Glutamatergic neuron (in vitro differentiated cells): ENCODE measurements around the gene TCTN2. TPM values are rescaled to one million over a fixed set of nuclear protein-coding genes. Genes with fewer than 3 reads are reported as not detected.

ENCODE experiments used
- DNase-seq: peaks from one replicate; pipeline ENCODE4 v3.0.0; 2022
- H3K27ac Mint-ChIP-seq: one replicate; pipeline ENCODE4 v1.8.0; 2020; ENCODE audit warnings: mild to moderate bottlenecking, mixed read lengths, inconsistent platforms; ENCODE audit not compliant: unreplicated experiment
- H3K27me3 Mint-ChIP-seq: one replicate; pipeline ENCODE4 v1.8.0; 2020; ENCODE audit warnings: mild to moderate bottlenecking, moderate library complexity, mixed read lengths, inconsistent platforms; ENCODE audit not compliant: unreplicated experiment
- H3K36me3 Mint-ChIP-seq: one replicate; pipeline ENCODE4 v1.8.0; 2020; ENCODE audit warnings: mild to moderate bottlenecking, mixed read lengths, inconsistent platforms; ENCODE audit not compliant: unreplicated experiment
- H3K4me1 Mint-ChIP-seq: one replicate; pipeline ENCODE4 v1.8.0; 2020; ENCODE audit warnings: mild to moderate bottlenecking, low read depth, mixed read lengths, inconsistent platforms; ENCODE audit not compliant: unreplicated experiment
- H3K4me3 Mint-ChIP-seq: one replicate; pipeline ENCODE4 v1.8.0; 2020; ENCODE audit warnings: mild to moderate bottlenecking, mixed read lengths, inconsistent platforms; ENCODE audit not compliant: unreplicated experiment
- H3K9me3 Mint-ChIP-seq: one replicate; pipeline ENCODE4 v1.8.0; 2020; ENCODE audit warnings: mild to moderate bottlenecking, moderate library complexity, mixed read lengths, inconsistent platforms; ENCODE audit not compliant: unreplicated experiment
- CTCF ChIP-seq: fragments of 200-600 bp; sonication (generic); IDR thresholded peaks from one replicate; pipeline ENCODE4 v1.5.0; 2021; ENCODE audit not compliant: partially characterized antibody, unreplicated experiment
- total RNA-seq: library from RNA; stranded (reverse); fragmentation: NEBNext Ultra II Directional; extraction: Animal tissue kit (Norgen Biotek cat#: 25700); gene quantifications from one replicate; pipeline ENCODE4 v1.2.1, GENCODE V29; 2021; ENCODE audit not compliant: unreplicated experiment

Gene TCTN2
- total RNA-seq, 1 donor from 2014 or later, result 5.7 TPM

DNA sequence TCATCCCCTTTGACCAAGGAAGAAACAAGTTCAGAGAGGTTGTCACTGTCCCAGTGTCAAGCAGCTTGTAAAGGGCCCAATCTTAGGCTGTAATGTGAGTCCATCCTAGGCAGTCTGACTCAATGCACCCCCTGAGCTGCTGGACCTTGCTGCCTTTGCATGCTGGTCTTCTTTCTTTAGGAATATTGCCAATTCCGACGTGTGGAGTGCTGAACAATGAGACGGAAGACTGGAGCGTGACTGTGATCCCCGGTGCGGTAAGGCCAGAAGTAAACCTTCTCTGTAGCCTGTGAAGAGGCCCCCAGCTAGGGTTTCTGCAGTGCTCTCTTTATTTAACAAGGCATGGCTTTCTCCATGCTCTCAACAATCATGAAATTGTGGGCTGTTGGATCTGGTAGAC, 963 bp downstream of the TCTN2 start:
- Mint-ChIP-seq H3K4me1 (no peaks in the 10 kb centered on the region), H3K27ac (no peak overlapping the region), H3K36me3 (no peaks in the 10 kb centered on the region), H3K9me3 (no peaks in the 10 kb centered on the region), H3K27me3 (peaks cover 1% of the 10 kb centered on the region), H3K4me3 (peak overlapping the region; percentile 89)
- no peak for DNase-seq
- no peak for TF ChIP-seq CTCF

DNA sequence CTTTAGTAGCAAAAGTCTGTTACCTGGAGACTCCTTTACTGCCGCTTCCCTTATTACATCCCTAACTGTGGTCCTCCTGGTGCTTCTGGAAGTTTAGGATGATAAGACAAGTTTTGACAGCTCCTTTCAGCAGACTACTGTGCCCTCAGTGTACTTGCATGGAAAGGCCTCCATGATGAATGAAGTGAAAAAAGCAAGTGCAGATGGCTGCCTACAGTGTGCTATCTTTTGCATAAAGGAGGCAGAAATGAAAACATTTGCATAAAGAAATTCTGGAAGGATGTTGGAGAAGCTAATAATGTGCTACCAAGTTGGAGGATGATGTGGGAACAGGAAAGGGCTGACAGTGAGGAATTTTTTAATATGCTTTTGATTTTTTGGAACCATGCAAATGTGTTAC, 4.5 kb downstream of the TCTN2 start:
- no peak for DNase-seq
- no peaks in the 10 kb centered on the region for H3K9me3 Mint-ChIP-seq
- no peaks in the 10 kb centered on the region for H3K4me1 Mint-ChIP-seq
- H3K4me3 Mint-ChIP-seq, result no peak overlapping the region
- TF ChIP-seq CTCF, result no peak
- no peak overlapping the region for H3K27ac Mint-ChIP-seq
- no peaks in the 10 kb centered on the region for H3K36me3 Mint-ChIP-seq
- H3K27me3 Mint-ChIP-seq, result peaks cover 1% of the 10 kb centered on the region

DNA sequence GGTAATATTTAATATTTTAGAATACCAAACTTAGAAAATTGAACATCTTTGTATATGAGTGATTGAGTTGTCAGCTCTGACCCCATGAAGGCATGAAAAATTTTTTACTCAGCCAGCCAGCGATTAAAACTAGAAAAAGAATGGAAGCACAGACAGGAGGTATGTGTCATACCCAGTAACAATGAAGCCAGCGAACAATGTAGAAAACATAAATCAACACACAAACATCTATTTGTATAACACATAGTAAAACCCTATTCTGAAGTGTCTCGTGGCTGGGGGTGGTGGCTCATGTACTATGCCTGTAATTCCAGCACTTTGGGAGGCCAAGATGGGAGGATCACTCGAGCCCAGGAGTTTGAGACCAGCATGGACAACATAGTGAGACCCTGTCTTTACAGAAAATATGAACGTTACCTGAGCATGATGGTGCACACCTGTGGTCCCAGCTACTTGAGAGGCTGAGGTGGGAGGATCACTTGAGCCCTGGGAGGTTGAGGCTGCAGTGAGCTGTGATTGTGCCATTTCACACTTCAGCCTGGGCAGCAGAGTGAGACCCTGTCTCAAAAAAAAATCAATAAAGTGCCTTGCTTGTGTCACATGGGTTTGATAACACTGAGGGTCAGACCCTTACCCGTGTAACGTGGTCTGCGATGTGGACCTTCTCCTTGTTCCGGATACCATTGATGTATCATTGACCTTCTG, 5.9 kb downstream of the TCTN2 start:
- H3K27ac Mint-ChIP-seq, result no peak overlapping the region
- TF ChIP-seq CTCF, result no peak
- peaks cover 4% of the 10 kb centered on the region for H3K9me3 Mint-ChIP-seq
- no peaks in the 10 kb centered on the region for H3K4me1 Mint-ChIP-seq
- no peak for DNase-seq
- H3K4me3 Mint-ChIP-seq, result no peak overlapping the region
- no peaks in the 10 kb centered on the region for H3K36me3 Mint-ChIP-seq
- peaks cover 1% of the 10 kb centered on the region for H3K27me3 Mint-ChIP-seq

GRCh38 chr12:123678981-123679380, 8.1 kb downstream of the TCTN2 start:
- no peak overlapping the region for H3K27ac Mint-ChIP-seq
- no peaks in the 10 kb centered on the region for H3K36me3 Mint-ChIP-seq
- H3K4me3 Mint-ChIP-seq, result no peak overlapping the region
- H3K9me3 Mint-ChIP-seq, result peaks cover 4% of the 10 kb centered on the region
- no peak for DNase-seq
- TF ChIP-seq CTCF, result no peak
- no peaks in the 10 kb centered on the region for H3K4me1 Mint-ChIP-seq
- peaks cover 1% of the 10 kb centered on the region for H3K27me3 Mint-ChIP-seq

DNA sequence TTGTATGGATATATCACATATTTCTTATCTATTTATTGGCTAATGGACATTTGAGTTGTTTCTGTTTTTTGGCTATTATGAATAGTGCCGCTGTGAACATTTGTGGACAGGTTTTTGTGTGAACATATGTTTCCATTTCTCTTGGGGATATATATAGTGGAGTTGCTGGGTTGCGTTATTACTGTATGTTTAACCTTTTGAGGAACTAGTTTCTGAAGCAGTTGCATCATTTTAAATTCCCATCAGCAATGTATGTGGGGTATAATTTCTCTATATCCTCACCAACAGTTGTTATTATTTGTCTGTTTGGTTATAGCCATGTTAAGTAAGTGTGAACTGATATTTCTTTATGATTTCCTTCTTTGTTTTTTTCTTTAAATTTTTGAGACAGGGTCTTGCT, 10.7 kb downstream of the TCTN2 start:
- H3K4me1 Mint-ChIP-seq, result no peaks in the 10 kb centered on the region
- H3K4me3 Mint-ChIP-seq, result no peak overlapping the region
- no peak overlapping the region for H3K27ac Mint-ChIP-seq
- peaks cover 2% of the 10 kb centered on the region for H3K27me3 Mint-ChIP-seq
- H3K9me3 Mint-ChIP-seq, result peaks cover 4% of the 10 kb centered on the region
- no peaks in the 10 kb centered on the region for H3K36me3 Mint-ChIP-seq
- DNase-seq, result no peak
- TF ChIP-seq CTCF, result no peak
